ENCODE measurements around the gene TDRD9. TPM values are rescaled to one million over a fixed set of nuclear protein-coding genes. Genes with fewer than 3 reads are reported as not detected.

TDRD9 gene
- total RNA-seq, 2 donors from 2014 or later: 12.0 TPM; not detected in 1

- no peaks in the 10 kb centered on the region for H3K27me3 ChIP-seq (replicated peaks; ENCODE audit: insufficient read depth)
- no peak for TF ChIP-seq CTCF (IDR thresholded peaks at IDR 0.05)
- H3K27ac ChIP-seq: no peak overlapping the region
- H3K9me3 ChIP-seq: peaks cover 6% of the 10 kb centered on the region
- H3K4me3 ChIP-seq: no peak overlapping the region
- ATAC-seq (ENCODE audit: insufficient number of reproducible peaks, low FRiP score, low read depth): no peak
- H3K4me1 ChIP-seq (ENCODE audit: control insufficient read depth in 1 of 2, low read depth in 2 of 2): no peaks in the 10 kb centered on the region
- DNase-seq (ENCODE audit: low spot score): no peak
- H3K36me3 ChIP-seq: no peaks in the 10 kb centered on the region
Measured at GRCh38 chr14:104069541-104069940, 141.3 kb downstream of the TDRD9 start.

- Histone ChIP-seq H3K27me3 (replicated peaks; ENCODE audit: insufficient read depth) (no peaks in the 10 kb centered on the region), H3K4me3 (no peak overlapping the region)
- ATAC-seq (ENCODE audit: insufficient number of reproducible peaks, low FRiP score, low read depth): no peak
Measured at GRCh38 chr14:104072586-104072985, 144.3 kb downstream of the TDRD9 start.

GRCh38 chr14:104073764-104074163 lies 145.5 kb downstream of the TDRD9 start:
- ATAC-seq (ENCODE audit: insufficient number of reproducible peaks, low FRiP score, low read depth) (no peak), DNase-seq (ENCODE audit: low spot score) (no peak)
- Histone ChIP-seq H3K9me3 (peaks cover 6% of the 10 kb centered on the region), H3K36me3 (no peaks in the 10 kb centered on the region), H3K27me3 (replicated peaks; ENCODE audit: insufficient read depth) (no peaks in the 10 kb centered on the region), H3K27ac (no peak overlapping the region), H3K4me3 (no peak overlapping the region), H3K4me1 (ENCODE audit: control insufficient read depth in 1 of 2, low read depth in 2 of 2) (no peaks in the 10 kb centered on the region)
- TF ChIP-seq CTCF (IDR thresholded peaks at IDR 0.05): no peak

More at GRCh38 chr14:104072586-104072985, 144.3 kb downstream of the TDRD9 start:
- DNase-seq (ENCODE audit: low spot score): no peak
- peaks cover 6% of the 10 kb centered on the region for H3K9me3 ChIP-seq
- no peak overlapping the region for H3K27ac ChIP-seq
- no peaks in the 10 kb centered on the region for H3K36me3 ChIP-seq
- no peaks in the 10 kb centered on the region for H3K4me1 ChIP-seq (ENCODE audit: control insufficient read depth in 1 of 2, low read depth in 2 of 2)
- TF ChIP-seq CTCF (IDR thresholded peaks at IDR 0.05): no peak

- Histone ChIP-seq H3K4me3 (no peak overlapping the region), H3K27me3 (replicated peaks; ENCODE audit: insufficient read depth) (no peaks in the 10 kb centered on the region), H3K4me1 (ENCODE audit: control insufficient read depth in 1 of 2, low read depth in 2 of 2) (no peaks in the 10 kb centered on the region), H3K9me3 (peaks cover 6% of the 10 kb centered on the region), H3K36me3 (no peaks in the 10 kb centered on the region), H3K27ac (no peak overlapping the region)
- DNase-seq (ENCODE audit: low spot score): no peak
- no peak for TF ChIP-seq CTCF (IDR thresholded peaks at IDR 0.05)
- no peak for ATAC-seq (ENCODE audit: insufficient number of reproducible peaks, low FRiP score, low read depth)
Measured at GRCh38 chr14:104075530-104076151, 147.4 kb downstream of the TDRD9 start.

GRCh38 chr14:104076743-104077142 lies 148.5 kb downstream of the TDRD9 start:
- ATAC-seq (ENCODE audit: insufficient number of reproducible peaks, low FRiP score, low read depth) (no peak), DNase-seq (ENCODE audit: low spot score) (no peak)
- Histone ChIP-seq H3K4me1 (ENCODE audit: control insufficient read depth in 1 of 2, low read depth in 2 of 2) (no peaks in the 10 kb centered on the region), H3K4me3 (no peak overlapping the region), H3K27me3 (replicated peaks; ENCODE audit: insufficient read depth) (no peaks in the 10 kb centered on the region), H3K27ac (no peak overlapping the region), H3K36me3 (no peaks in the 10 kb centered on the region), H3K9me3 (peaks cover 6% of the 10 kb centered on the region)
- no peak for TF ChIP-seq CTCF (IDR thresholded peaks at IDR 0.05)
